GM12873 (cell line): Measurements from ENCODE around the gene RBPJ.

Source experiments
- TF ChIP-seq, protein P1 (sequence below): IDR thresholded peaks from 2 replicates; pipeline ENCODE4 v1.5.1; 2012; ENCODE audit warnings: low read depth, mild to moderate bottlenecking, moderate library complexity, low read length, control low read depth; ENCODE audit not compliant: insufficient read depth; ENCODE audit errors: missing control alignments

Gene RBPJ

DNA sequence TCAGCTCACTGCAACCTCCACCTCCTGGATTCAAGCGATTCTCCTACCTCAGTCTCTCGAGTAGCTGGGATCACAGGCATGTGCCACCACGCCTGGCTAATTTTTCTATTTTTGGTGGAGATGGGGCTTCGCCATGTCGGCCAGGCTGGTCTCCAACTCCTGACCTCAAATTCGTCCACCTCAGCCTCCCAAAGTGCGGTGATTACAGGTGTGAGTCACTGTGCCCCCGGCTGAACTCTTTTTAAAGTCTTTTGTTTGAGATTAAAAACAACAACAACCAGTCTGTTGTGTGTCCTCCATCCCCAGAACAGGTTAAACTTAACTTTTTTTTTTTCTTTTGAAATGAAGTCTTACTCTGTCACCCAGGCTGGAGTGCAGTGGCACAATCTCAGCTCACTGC lies 36.3 kb upstream of the RBPJ start:
- TF ChIP-seq, protein P1, sequence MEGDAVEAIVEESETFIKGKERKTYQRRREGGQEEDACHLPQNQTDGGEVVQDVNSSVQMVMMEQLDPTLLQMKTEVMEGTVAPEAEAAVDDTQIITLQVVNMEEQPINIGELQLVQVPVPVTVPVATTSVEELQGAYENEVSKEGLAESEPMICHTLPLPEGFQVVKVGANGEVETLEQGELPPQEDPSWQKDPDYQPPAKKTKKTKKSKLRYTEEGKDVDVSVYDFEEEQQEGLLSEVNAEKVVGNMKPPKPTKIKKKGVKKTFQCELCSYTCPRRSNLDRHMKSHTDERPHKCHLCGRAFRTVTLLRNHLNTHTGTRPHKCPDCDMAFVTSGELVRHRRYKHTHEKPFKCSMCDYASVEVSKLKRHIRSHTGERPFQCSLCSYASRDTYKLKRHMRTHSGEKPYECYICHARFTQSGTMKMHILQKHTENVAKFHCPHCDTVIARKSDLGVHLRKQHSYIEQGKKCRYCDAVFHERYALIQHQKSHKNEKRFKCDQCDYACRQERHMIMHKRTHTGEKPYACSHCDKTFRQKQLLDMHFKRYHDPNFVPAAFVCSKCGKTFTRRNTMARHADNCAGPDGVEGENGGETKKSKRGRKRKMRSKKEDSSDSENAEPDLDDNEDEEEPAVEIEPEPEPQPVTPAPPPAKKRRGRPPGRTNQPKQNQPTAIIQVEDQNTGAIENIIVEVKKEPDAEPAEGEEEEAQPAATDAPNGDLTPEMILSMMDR, result no peak

DNA sequence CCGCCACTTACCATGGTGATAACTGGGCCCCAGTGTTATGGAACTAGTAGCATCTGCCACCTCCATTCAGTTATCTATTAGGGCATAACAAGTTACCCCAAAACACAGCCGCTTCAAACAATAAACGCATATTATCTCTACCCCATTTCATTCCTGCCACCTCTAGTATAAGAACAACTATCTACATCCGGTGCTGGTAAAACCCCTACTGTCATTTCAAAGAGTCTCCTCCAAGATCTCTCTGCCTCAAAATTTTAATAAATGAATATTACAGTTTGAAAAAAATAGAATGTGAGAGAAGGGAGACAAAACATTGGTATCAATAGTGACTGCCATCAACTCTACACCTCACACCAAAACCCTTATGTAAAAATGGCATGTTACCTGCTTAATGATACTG lies 35.5 kb upstream of the RBPJ start:
- TF ChIP-seq, protein P1, result no peak

DNA sequence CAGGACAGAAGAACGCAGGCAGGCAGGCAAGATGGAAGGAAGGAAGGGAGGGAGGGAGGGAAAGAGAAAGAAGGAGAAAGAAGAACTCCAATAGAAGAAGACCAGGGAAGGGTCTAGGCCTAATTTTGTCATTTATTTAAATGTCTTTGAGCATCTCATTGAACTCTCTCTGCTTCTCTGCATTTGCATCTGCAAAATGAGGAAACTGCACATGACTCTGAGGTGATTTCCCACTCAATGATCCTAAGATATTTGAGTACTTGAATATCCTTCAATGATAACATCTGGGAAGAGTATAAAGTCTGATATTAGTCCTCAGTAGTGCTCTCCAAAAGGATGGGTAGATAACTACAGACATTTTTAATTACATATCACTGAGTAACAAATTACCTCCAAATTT lies 33.1 kb upstream of the RBPJ start:
- TF ChIP-seq, protein P1, result no peak

DNA sequence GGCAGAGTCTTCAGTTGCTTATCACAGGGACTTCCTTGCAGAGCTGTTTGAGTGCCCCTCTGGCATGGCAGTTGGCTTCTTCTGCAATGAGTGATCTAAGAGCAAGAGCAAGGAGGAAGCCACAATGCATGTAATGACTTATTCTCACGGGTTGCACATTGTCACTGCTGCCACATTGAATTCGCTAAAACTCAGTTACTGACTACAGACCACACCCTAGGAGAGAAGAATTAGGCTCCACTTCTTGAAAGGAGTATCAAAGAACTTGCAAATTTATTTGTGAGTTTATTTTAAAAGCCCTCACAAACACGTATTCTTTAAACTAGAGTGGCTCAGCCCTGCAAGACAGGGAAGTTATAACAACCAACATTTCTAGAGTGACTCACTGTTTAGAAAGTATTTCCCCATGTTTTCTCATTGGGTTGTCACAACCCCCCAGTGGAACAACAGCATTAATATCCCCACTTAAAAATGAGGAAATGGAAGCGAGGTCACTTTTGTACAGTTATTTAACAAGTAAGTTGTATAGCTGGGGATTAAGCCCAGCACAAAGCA lies 32.4 kb upstream of the RBPJ start:
- TF ChIP-seq, protein P1, result no peak

DNA sequence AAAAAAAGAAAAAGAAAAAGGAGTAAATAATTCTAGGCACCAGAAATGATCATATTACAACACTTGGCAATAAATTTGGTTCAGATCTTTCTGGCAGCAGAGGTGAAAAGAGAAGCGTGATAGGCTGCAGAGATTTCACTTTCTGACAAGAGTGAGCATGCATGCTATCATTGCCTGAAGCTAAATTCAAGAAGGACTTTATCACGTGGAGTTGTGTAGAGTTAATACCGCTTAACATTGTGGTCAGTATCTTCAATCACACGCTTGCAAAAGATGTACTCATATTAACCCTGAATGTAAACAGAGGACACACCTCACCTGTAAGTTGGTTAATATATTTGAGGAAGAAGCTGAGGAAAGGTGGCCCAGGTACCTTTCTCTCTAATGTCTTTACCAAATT lies 31.4 kb upstream of the RBPJ start:
- TF ChIP-seq, protein P1, result no peak

DNA sequence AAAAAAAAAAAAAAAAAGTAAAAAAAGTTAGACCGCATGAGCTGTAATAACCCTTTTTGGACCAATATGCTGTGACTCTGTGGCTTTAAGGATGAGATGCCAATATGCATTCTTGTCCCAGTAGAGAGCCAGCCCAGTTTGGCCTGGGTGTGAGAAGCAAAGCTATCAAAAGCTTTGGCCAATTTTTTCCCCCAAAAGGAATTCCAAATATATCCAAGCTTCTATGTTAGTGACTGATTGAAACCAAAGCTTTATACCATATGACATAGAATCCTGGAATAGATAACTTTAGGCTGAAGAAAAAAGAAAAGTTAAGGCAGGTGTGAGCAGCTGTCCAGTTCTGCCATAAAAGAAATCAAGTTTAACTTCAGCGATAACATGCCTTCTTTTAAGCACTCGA lies 30.5 kb upstream of the RBPJ start:
- TF ChIP-seq, protein P1, result no peak

DNA sequence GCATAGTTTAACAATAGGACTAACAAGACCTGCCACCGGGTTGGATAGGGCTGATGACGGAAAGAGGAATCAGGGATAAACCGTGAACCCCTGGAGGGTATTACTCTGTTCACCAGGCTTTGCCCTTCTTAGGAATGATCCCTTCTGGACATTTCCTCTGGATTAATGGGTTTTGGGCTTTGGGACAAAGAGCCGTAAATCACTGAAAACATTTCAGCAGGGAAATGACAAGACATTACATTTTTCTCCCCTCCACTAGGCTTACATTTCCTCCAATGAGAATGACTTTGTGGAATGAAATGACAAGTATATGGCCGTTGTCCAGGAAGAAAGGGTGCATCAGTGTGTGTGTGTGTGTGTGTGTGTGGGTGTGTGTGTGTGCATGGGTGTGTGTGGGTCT lies 25.9 kb upstream of the RBPJ start:
- TF ChIP-seq, protein P1, result no peak
